Tibial nerve (tissue), 3 donors: Measurements from ENCODE around the gene MAX.

Source experiments
- CTCF ChIP-seq, 5 experiments: fragments of 200-600 bp in 3 of 5; fragments of 450-650 bp in 2 of 5; sonication (generic) in 3 of 5; IDR thresholded peaks; one replicate each; pipeline ENCODE4 v1.5.1; 2016 to 2019; ENCODE audit warnings: antibody characterized with exemption in 5 of 5, mild to moderate bottlenecking in 3 of 5, moderate library complexity in 2 of 5
- POLR2A ChIP-seq, 2 donors: fragments of 450-650 bp; IDR thresholded peaks; one replicate each; pipeline ENCODE4 v1.6.1; 2017; ENCODE audit warnings: antibody characterized with exemption in 2 of 2, mild to moderate bottlenecking in 2 of 2, moderate library complexity in 2 of 2

- TF ChIP-seq CTCF (IDR thresholded peaks at IDR 0.05) = no peak
- TF ChIP-seq POLR2A (IDR thresholded peaks at IDR 0.05) = no peak
Observed at GRCh38 chr14:65044596-65044959, 57.7 kb downstream of the MAX start.
